Stimulated activated CD8-positive, alpha-beta memory T cell treated with anti-CD3 and anti-CD28 coated beads, Interleukin-15, amount 100 ng/mL, for 24 hours (primary cell): ENCODE data around the gene MOCS1.

Experiments used
- DNase-seq: peaks from one replicate; pipeline ENCODE4 v3.0.0-alpha.2; 2020; ENCODE audit warnings: low read depth

Gene MOCS1

DNA sequence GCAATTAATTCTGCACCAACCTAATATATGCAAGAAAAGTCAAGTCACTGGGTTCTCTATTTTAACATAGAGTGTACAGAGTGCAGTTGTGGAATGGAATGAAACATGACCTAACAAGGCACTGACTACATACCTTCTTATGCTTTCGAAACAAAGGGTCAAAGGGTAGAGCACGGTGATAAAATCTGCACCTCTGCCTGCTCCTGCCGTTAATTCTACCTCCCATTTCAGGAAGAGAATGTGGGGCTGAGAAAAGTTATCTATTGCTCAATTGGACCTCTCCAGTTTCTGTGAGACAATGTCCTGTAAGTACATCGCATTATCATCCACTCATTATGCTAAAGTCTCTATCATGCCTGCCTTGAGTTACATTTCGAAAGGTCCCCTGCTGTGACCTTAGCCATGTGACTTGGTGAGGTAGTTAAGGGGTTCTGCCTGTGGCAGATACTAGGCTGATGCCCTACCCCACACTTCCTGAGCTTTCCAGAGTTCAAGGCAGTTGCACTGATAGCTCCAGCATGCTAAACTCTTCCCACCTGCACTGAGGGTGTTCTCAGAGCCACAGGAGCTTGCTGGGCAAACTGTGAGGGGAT is 14.0 kb upstream of the MOCS1 start:
- DNase-seq, result no peak

- DNase-seq, result no peak
Measured at GRCh38 chr6:39947611-39948068, 13.4 kb upstream of the MOCS1 start.

DNA sequence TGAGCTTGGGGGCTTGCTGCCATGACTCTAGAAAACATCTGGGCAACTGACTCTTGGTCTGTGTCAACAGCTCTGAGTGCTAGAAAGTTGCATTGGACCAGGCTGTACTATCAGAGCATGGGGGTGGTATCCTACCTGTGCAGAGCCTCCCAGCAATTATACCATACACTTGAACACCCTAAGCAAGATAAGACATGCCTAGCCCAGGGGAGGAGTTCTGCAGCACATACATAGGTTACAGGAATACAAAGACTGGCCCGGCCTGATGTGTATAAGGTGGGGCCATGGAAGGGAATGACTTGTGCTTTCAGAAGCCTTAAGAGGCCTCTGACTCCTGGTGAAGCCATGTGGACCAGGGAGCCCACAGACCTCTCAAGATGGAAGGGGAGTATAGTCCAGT is 11.4 kb upstream of the MOCS1 start:
- DNase-seq, result no peak

DNA sequence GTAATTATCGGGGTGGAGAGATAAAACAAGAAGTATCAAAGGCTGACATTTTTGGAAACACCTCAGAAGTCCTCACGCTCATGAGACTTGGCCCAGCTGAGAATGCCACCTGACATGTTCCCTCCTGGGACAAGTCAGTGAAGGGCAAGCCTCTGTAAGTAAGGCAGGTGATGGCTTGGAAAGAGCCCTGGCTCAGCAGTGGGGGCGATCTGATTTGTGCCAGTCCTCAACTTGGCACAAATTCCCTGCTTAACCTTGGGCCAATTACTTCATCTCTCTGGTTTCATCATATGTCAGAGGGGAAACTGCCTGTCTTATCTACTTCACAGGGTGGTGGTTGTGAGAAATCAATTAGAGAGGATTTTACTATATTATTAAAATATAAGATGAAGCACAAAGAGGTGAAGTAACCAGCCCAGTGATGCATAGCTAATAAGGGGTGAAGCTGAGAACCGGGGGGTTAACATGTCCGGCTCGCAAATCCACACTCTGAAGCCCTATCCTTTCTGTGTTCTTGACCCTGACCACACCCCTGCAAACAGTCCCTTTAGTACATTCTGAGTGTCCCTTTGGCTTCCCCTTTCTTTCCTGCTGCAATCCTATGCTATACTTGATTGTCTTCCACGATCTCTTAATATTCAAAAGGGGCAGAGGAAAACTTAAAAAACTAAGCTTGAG is 8.8 kb upstream of the MOCS1 start:
- no peak for DNase-seq

DNA sequence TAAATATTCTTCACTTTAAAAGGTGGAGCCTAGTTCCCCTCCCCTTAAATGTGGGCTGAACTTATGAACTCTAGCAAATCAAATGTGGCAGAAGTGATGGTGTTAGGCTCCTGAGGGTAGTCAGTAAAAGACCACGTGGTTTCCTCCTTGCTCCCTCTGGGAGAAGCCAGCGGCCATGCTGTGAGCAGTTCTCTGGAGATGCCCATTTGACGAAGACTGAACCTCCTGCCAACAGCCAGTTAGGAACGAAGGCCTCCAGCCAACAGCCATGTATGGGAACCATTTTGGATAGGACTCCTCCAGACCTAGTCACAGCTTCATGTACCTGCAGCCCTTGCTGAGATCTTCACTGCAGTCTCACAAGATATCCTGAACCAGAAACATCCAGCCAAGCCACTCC is 7.6 kb upstream of the MOCS1 start:
- no peak for DNase-seq

- DNase-seq, result no peak
Measured at GRCh38 chr6:39941138-39941537, 6.9 kb upstream of the MOCS1 start.

DNA sequence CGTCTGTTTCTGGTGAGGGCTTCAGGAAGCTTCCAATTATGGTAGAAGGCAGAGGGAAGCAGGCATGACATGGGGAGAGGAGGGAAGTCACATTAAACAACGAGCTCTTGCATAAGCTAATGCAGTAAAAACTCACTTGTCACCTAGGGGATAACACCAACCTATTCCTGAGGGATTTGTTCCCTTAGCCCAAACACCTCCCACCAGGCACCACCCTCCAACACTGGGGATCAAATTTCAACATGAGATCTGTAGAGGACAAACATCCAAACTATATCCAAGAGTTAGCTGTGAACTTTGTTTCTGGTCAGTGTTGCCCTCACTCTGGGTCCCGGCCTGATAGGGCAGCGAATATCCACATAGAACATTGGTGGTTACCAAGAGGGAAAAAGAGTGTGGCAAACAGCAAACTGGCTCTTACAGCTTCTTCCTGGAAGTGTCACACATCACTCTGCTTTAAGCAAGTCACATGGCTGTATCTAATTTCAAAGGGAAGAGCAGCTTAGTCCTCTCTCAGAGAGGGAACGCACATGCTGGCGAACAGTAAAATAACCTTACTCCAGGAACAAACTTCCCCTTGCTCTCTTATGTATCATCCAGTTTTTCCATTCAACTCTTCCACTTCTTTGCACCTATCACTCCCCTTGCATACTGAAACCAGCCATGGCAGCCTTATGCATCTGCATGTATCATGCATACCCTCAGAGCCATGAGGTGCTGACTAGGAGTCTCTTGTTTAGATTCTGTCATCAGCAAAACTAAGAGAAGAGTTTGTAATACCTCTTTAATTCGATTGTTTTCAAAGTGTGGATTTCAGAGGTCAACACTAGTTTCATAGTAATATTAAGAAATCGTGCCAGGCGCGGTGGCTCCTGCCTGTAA is 4.8 kb upstream of the MOCS1 start:
- no peak for DNase-seq

- DNase-seq, result no peak
Measured at GRCh38 chr6:39937686-39938333, 3.5 kb upstream of the MOCS1 start.

GRCh38 chr6:39936857-39937256 is 2.6 kb upstream of the MOCS1 start:
- DNase-seq, result no peak

DNA sequence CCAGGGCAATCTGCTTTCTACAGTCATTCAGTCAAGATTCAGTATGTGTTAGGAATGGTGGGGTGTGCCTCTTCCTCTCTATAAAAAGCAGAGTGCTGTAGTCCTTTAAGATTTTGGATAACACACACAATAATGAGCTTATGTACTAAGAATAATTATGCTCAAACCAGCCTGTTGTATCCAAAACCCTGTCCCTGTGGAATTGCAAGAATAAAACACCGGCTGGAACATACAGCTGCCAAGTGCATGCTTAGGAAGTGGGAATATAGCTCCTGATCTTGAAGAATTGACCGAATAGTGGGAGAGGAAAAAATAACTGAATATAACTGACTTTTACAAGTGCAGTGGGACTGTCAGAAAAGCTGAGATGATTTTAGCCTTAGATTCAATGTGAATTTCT is 979 bp upstream of the MOCS1 start:
- DNase-seq, result no peak

DNA sequence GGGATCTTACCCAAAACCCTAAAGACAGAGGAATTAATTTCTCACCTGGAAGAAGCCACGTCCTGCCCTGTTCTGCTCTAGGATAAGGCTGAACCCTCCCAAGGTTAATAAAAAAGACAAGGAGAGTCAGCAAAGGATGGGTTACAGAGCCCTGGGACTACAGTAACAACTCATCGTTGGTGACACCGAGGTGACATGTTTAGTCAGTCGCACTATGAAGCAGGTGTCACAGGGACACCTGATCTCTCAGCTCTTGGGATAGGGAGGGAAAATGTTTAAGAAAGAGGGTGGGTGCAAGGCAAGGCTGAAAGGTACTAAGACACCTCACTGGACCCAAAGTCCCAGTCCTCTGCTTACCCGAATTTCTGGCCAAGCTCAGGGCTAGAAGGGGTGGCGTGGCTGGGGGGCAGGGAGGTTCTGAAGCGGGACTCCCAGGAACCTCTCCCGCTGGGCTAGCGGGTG is 562 bp downstream of the MOCS1 start:
- no peak for DNase-seq

DNA sequence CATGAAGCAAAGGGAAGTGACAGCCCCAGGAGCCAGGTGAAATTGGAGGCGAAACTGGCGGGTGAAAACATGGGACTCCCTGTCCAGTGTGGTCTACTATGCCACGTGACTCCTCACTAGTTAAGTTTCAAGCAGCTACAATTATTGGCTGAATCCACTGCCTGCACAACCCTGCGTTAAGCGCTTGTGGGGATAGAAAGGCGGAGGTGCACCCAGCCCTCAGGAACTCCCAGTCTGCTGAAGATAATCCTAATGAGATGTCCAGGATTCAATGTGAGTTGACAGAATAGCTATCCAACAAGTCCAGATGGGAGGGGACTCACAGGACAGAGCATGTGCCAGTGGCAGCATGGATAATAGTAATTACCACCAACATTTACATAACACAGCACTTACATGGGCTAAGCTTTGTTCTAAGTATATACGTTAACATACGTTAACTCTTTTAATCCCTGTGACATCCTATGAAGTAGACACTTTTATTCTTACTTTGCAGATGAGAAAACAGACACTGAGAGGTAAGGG is 1.8 kb downstream of the MOCS1 start:
- no peak for DNase-seq

DNA sequence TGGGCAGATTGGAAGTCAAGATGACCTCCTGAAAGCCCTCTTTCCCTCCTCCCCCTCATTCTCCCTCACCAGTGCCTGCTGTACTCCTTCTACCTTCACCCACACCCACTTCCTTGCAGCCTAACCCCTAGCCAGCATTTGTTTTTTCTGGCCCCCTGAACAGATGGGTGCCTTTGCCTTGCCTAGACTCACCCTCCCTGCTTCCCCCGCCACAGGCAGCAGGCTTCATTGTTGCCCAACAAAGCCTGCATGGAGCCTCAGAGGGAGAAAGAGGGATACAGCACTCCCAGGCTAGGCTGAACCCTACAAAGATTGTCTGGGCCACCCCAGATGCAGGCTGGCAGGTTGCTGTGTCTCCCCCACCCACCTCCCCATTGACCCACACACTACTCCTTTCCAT is 2.7 kb downstream of the MOCS1 start:
- DNase-seq, result no peak

DNA sequence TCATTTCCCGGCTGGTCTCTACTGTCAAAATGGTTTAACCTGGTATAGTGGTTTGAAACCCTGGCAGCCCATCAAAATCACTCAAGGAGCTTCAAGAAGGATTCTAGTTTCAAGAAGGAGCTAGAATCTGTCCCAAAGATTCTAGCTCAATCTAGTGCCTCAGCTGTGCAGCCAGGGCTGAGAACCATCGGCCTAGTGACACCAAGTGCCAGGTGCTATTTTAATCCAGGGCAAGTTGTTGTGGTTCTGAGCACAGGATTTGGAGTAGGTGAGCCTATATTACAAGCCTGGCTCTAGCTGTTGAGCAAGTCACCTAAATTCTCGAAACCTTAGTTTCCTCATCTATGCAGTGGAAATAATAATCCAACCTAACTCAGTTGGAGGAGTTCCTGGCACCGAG is 3.7 kb downstream of the MOCS1 start:
- DNase-seq, result no peak

- DNase-seq, result no peak
Measured at GRCh38 chr6:39929733-39930461, 4.4 kb downstream of the MOCS1 start.

- DNase-seq, result no peak
Measured at GRCh38 chr6:39929039-39929732, 5.1 kb downstream of the MOCS1 start.

DNA sequence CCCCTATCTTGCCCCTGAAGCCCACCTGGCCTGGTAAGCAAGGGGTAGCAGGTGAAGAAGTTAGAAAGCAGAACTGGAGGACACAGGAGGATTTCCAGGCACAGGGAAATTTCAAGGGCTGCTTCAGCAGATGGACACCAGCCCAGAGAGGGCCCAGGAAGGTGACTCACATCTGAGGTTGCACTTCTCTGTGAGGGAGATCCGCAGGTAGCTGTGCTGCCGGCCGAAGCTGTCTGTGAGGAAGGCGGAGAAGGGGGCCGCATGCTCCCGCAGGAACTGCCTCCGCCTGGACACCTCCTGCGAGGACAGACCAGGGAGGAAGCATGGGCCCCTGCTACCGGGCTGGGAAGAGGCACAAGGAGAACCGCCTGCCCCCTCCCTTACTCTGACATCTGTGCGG is 7.1 kb downstream of the MOCS1 start:
- no peak for DNase-seq

DNA sequence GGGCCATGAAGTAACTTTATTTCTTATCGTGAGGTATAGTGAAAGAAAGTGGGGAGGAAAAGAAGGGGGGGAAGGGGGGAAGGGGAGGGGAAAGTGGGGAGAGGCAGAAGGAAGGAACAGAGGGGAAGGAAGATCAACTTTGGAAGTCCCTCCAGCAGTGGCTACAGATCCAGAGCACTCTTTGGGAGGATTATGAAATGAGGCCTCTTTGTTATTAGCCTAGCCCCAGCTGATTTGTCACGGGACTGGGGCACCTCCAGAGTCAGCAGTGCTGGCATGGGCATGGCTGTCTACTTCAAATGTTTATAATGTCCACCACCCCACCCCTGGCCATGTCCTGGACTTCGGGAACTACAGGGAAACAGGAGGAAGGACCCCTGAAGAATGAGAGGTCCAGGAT is 7.6 kb downstream of the MOCS1 start:
- DNase-seq, result no peak

- no peak for DNase-seq
Measured at GRCh38 chr6:39925931-39926290, 8.4 kb downstream of the MOCS1 start.

DNA sequence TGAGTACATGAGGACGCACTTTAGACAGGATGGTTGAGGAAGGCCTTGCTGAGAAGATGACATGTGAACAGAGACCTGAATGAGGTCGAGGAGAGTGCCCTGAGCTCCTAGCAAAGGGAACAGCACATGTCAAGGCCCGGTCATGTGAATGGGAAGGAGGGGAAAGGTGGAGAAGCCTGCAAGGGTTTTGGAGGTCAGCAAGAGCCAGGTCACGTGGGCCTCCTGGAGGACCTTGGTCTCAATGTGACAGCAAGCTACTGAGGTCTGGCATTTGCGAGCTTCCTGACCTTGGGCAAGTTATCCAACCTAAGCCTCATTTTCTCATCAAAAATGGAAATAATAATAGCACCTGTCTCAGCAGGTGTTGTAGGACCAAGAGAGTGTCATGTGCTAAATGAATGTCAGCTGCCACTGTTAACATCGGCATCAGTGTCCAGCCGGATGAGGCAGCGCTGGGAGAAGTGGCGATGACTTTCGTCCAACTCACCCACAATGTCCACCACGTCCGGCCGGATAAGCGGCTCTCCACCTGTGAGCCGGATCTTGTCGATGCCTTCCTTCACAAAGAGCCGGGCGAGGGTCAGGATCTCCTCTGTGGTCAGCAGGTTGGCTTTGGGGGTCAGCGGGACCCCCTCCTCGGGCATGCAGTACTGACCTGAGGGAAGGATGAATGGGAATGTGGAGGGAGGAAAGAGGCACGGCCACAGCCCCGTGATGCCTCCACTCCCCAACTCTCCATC is 8.9 kb downstream of the MOCS1 start:
- DNase-seq, result no peak
